Stomach (tissue), 9 donors: ENCODE measurements around the gene HCN2. TPM values are rescaled to one million over a fixed set of nuclear protein-coding genes. Genes with fewer than 3 reads are reported as not detected.
A peak's percentile ranks its signal among the peaks of the same experiment; 100 is the strongest.

Experiments used
- DNase-seq, 2 donors: peaks; one replicate each; pipeline versions ENCODE4 v3.0.0 to v3.0.0-alpha.2; 2013 to 2019
- H3K27ac ChIP-seq, 5 donors: fragments of 200-600 bp in 4 of 5; sonication (generic) in 4 of 5; one replicate each; pipeline ENCODE4 v1.5.1; 2013 to 2019; ENCODE audit warnings: mild to moderate bottlenecking in 1 of 5, moderate library complexity in 1 of 5
- H3K27me3 ChIP-seq, 3 donors: fragments of 200-600 bp; sonication (generic); one replicate each; pipeline ENCODE4 v1.5.1; 2017 to 2019; ENCODE audit warnings: mixed run types in 1 of 3
- H3K36me3 ChIP-seq, 4 donors: fragments of 200-600 bp; sonication (generic); 1 replicate in 3 of 4; 2 replicates in 1 of 4; pipeline ENCODE4 v1.5.1; 2016 to 2019
- H3K4me1 ChIP-seq, 4 donors: fragments of 200-600 bp; sonication (generic); one replicate each; pipeline ENCODE4 v1.5.1; 2016 to 2019
- H3K4me3 ChIP-seq, 4 donors: fragments of 200-600 bp; sonication (generic) in 3 of 4; one replicate each; pipeline ENCODE4 v1.5.1; 2016 to 2019; ENCODE audit warnings: mild to moderate bottlenecking in 1 of 4
- H3K9me3 ChIP-seq, 4 donors: fragments of 200-600 bp; sonication (generic); one replicate each; pipeline ENCODE4 v1.5.1; 2016 to 2019
- CTCF ChIP-seq, 7 experiments: fragments of 450-650 bp in 4 of 7; fragments of 200-600 bp in 3 of 7; sonication (generic) in 3 of 7; IDR thresholded peaks; one replicate each; pipeline ENCODE4 v1.5.1; 2016 to 2019; ENCODE audit warnings: antibody characterized with exemption in 7 of 7, control low read depth in 2 of 7, mild to moderate bottlenecking in 1 of 7
- EP300 ChIP-seq: sonication (generic); formaldehyde crosslinking; IDR thresholded peaks from one replicate; pipeline ENCODE4 v1.6.1; 2017; ENCODE audit warnings: antibody characterized with exemption
- POLR2A ChIP-seq, 4 donors: fragments of 450-650 bp; IDR thresholded peaks; one replicate each; pipeline ENCODE4 v1.6.1; 2016; ENCODE audit warnings: antibody characterized with exemption in 4 of 4, control low read depth in 2 of 4, mild to moderate bottlenecking in 1 of 4, moderate library complexity in 1 of 4
- POLR2AphosphoS5 ChIP-seq, 3 donors: sonication (generic); formaldehyde crosslinking; IDR thresholded peaks; one replicate each; pipeline ENCODE4 v1.6.1; 2016; ENCODE audit warnings: antibody characterized with exemption in 3 of 3
- WGBS, 5 donors: extraction: QIAGEN DNeasy Blood & Tissue Kit in 3 of 5; methylation state at CpG; one replicate each; pipeline versions ENCODE4 v1.1.5 to v1.1.7; 2013 to 2018; 5-methylcytosine and 5-hydroxymethylcytosine counted together
- intact Hi-C: fragments of 100-400 bp; cut with DNase I; formaldehyde crosslinking; loops from one replicate; pipeline ENCODE4 v1.15.1; 2023; ENCODE audit warnings: low total_unique reads
- polyA plus RNA-seq, 3 donors: library from polyadenylated mRNA; stranded (reverse); fragments of 200-250 nt; gene quantifications; one replicate each; pipeline ENCODE4 v1.2.3, GENCODE V29; 2013
- total RNA-seq, 5 donors: library from RNA; depleted of rRNA; stranded (reverse); fragments of >200 nt; gene quantifications; one replicate each; pipeline versions ENCODE4 v1.1.0 to v1.2.3, GENCODE V29; 2014 to 2016
- donor health status: healthy with polysubstance abuse.
- donor health status: Bipolar disorder and iron deficiency.
- donor health status: healthy.

Gene HCN2
- total and polyA plus RNA-seq, 8 donors = 0.10 to 0.18 (median 0.15) TPM; not detected in 5

- no peak for DNase-seq
- Histone ChIP-seq H3K4me1 (peaks cover 15 to 48% (median 32%) of the 10 kb centered on the region in 4 donors), H3K27ac (no peak overlapping the region), H3K9me3 (no peaks in the 10 kb centered on the region), H3K36me3 (peaks cover 6 to 14% (median 12%) of the 10 kb centered on the region in 4 donors), H3K4me3 (no peak overlapping the region), H3K27me3 (peaks cover 0 to 68% (median 11%) of the 10 kb centered on the region in 3 donors)
- intact Hi-C loops = no loop called here
- WGBS, 5 donors = 74 to 92% (median 91%) methylated on average over 29 to 33 of the region's 33 CpGs
- no peak for TF ChIP-seq CTCF (IDR thresholded peaks at IDR 0.05)
These were observed 23.3 kb downstream of the HCN2 start for GRCh38 chr19:612941-613340.

- 60 to 87% (median 82%) methylated on average over 30 to 54 of the region's 54 CpGs for WGBS, 5 donors
- no peak for TF ChIP-seq CTCF (IDR thresholded peaks at IDR 0.05)
- TF ChIP-seq POLR2A (IDR thresholded peaks at IDR 0.05) = no peak
- no peak for TF ChIP-seq POLR2AphosphoS5 (IDR thresholded peaks at IDR 0.05)
- TF ChIP-seq EP300 = no peak
- Histone ChIP-seq H3K4me3 (no peak overlapping the region), H3K36me3 (peaks cover 16 to 24% (median 23%) of the 10 kb centered on the region in 4 donors), H3K27ac (no peak overlapping the region), H3K27me3 (peaks cover 0 to 58% (median 11%) of the 10 kb centered on the region in 3 donors), H3K4me1 (peaks cover 15 to 43% (median 28%) of the 10 kb centered on the region in 4 donors), H3K9me3 (no peaks in the 10 kb centered on the region)
- intact Hi-C loops = no loop called here
- no peak for DNase-seq
These were observed 24.3 kb downstream of the HCN2 start for GRCh38 chr19:613732-614567.

GRCh38 chr19:615619-616018, 25.9 kb downstream of the HCN2 start:
- 16 to 53% (median 28%) methylated on average over 10 to 33 of the region's 33 CpGs for WGBS, 5 donors
- peak in 1 of 2 donors; percentile 71 for DNase-seq
- TF ChIP-seq POLR2AphosphoS5 (IDR thresholded peaks at IDR 0.05) = no peak
- TF ChIP-seq EP300 = no peak
- no peak for TF ChIP-seq POLR2A (IDR thresholded peaks at IDR 0.05)
- no peak for TF ChIP-seq CTCF (IDR thresholded peaks at IDR 0.05)
- H3K27me3 ChIP-seq = peaks cover 0 to 41% (median 9%) of the 10 kb centered on the region in 3 donors
- H3K4me3 ChIP-seq = no peak overlapping the region
- no peak overlapping the region for H3K27ac ChIP-seq
- peaks cover 7 to 26% (median 15%) of the 10 kb centered on the region in 4 donors for H3K4me1 ChIP-seq
- intact Hi-C loops = no loop called here
- H3K36me3 ChIP-seq = peaks cover 32 to 41% (median 39%) of the 10 kb centered on the region in 4 donors
- H3K9me3 ChIP-seq = no peaks in the 10 kb centered on the region

GRCh38 chr19:616062-616700, 26.5 kb downstream of the HCN2 start:
- peak in 1 of 2 donors; percentile 44 for DNase-seq
- Histone ChIP-seq H3K27ac (no peak overlapping the region), H3K9me3 (no peaks in the 10 kb centered on the region), H3K4me1 (peaks cover 3 to 20% (median 10%) of the 10 kb centered on the region in 4 donors), H3K36me3 (peaks cover 32 to 46% (median 45%) of the 10 kb centered on the region in 4 donors), H3K4me3 (no peak overlapping the region), H3K27me3 (peaks cover 0 to 35% (median 7%) of the 10 kb centered on the region in 3 donors)
- intact Hi-C loops = no loop called here
- TF ChIP-seq POLR2A (IDR thresholded peaks at IDR 0.05) = no peak
- TF ChIP-seq CTCF (IDR thresholded peaks at IDR 0.05) = no peak
- TF ChIP-seq EP300 = no peak
- no peak for TF ChIP-seq POLR2AphosphoS5 (IDR thresholded peaks at IDR 0.05)
- 11 to 29% (median 20%) methylated on average over 28 to 75 of the region's 97 CpGs; no CpG with 5 or more reads in 1 of the 5 donors for WGBS, 5 donors
